MG63 (cell line): ENCODE results near the gene ASB18. TPM values are rescaled to one million over a fixed set of nuclear protein-coding genes. Genes with fewer than 3 reads are reported as not detected.

Source experiments
- DNase-seq: peaks from one replicate; pipeline ENCODE4 v3.0.0-alpha.2; 2020
- H3K27me3 ChIP-seq: fragments of 250-450 bp; sonication (Bioruptor Pico); 2 replicates; pipeline ENCODE4 v1.5.1; 2020; ENCODE audit warnings: mild to moderate bottlenecking, moderate library complexity
- H3K36me3 ChIP-seq: fragments of 250-450 bp; sonication (Bioruptor Pico); 2 replicates; pipeline ENCODE4 v1.5.1; 2020; ENCODE audit warnings: mild to moderate bottlenecking, moderate library complexity
- H3K4me3 ChIP-seq: fragments of 250-450 bp; sonication (Bioruptor Pico); 2 replicates; pipeline ENCODE4 v1.5.1; 2020; ENCODE audit warnings: mild to moderate bottlenecking, moderate library complexity
- H3K9me3 ChIP-seq: fragments of 250-450 bp; sonication (Bioruptor Pico); 2 replicates; pipeline ENCODE4 v1.5.1; 2020; ENCODE audit warnings: mild to moderate bottlenecking, moderate library complexity
- total RNA-seq: library from RNA; depleted of rRNA; stranded (reverse); fragments of >200 nt; shearing (Covaris generic); gene quantifications from 2 replicates; pipeline ENCODE4 v1.2.3, GENCODE V29; 2014; ENCODE audit warnings: low replicate concordance

Gene ASB18
- total RNA-seq, 1 experiment from 2014 or later: not detected

- Histone ChIP-seq H3K4me3 (peak overlapping the region; percentile 41), H3K27me3 (peaks cover 18% of the 10 kb centered on the region; the same call in 1 of the 2 replicates), H3K36me3 (no peaks in the 10 kb centered on the region), H3K9me3 (no peaks in the 10 kb centered on the region)
- peak; percentile 48 for DNase-seq
Measured at GRCh38 chr2:236177604-236177966, 86.6 kb downstream of the ASB18 start.

GRCh38 chr2:236176951-236177350, 87.3 kb downstream of the ASB18 start:
- Histone ChIP-seq H3K36me3 (no peaks in the 10 kb centered on the region), H3K4me3 (no peak overlapping the region), H3K9me3 (no peaks in the 10 kb centered on the region), H3K27me3 (peaks cover 24% of the 10 kb centered on the region)
- DNase-seq: no peak

GRCh38 chr2:236176417-236176816, 87.8 kb downstream of the ASB18 start:
- Histone ChIP-seq H3K27me3 (peaks cover 29% of the 10 kb centered on the region), H3K9me3 (no peaks in the 10 kb centered on the region), H3K4me3 (no peak overlapping the region), H3K36me3 (no peaks in the 10 kb centered on the region)
- peak; percentile 25 for DNase-seq

- Histone ChIP-seq H3K9me3 (no peaks in the 10 kb centered on the region), H3K27me3 (peaks cover 36% of the 10 kb centered on the region), H3K4me3 (no peak overlapping the region), H3K36me3 (no peaks in the 10 kb centered on the region)
- no peak for DNase-seq
Measured at GRCh38 chr2:236175548-236176150, 88.6 kb downstream of the ASB18 start.

- no peak for DNase-seq
- H3K9me3 ChIP-seq: no peaks in the 10 kb centered on the region
- H3K36me3 ChIP-seq: no peaks in the 10 kb centered on the region
- no peak overlapping the region for H3K4me3 ChIP-seq
- peaks cover 50% of the 10 kb centered on the region for H3K27me3 ChIP-seq
Measured at GRCh38 chr2:236173729-236174607, 90.2 kb downstream of the ASB18 start.

- Histone ChIP-seq H3K4me3 (no peak overlapping the region), H3K36me3 (no peaks in the 10 kb centered on the region), H3K9me3 (no peaks in the 10 kb centered on the region), H3K27me3 (peaks cover 52% of the 10 kb centered on the region)
- no peak for DNase-seq
Measured at GRCh38 chr2:236173036-236173728, 91.0 kb downstream of the ASB18 start.

- H3K27me3 ChIP-seq: peaks cover 52% of the 10 kb centered on the region
- H3K36me3 ChIP-seq: no peaks in the 10 kb centered on the region
- no peak for DNase-seq
- H3K9me3 ChIP-seq: no peaks in the 10 kb centered on the region
- no peak overlapping the region for H3K4me3 ChIP-seq
Measured at GRCh38 chr2:236172255-236173035, 91.8 kb downstream of the ASB18 start.

GRCh38 chr2:236171680-236172254, 92.4 kb downstream of the ASB18 start:
- DNase-seq: no peak
- H3K9me3 ChIP-seq: no peaks in the 10 kb centered on the region
- H3K27me3 ChIP-seq: peaks cover 52% of the 10 kb centered on the region
- 0 out of 2 replicates have a peak overlapping the region, but pooled peaks have one; percentile 18 for H3K4me3 ChIP-seq
- no peaks in the 10 kb centered on the region for H3K36me3 ChIP-seq

- Histone ChIP-seq H3K36me3 (no peaks in the 10 kb centered on the region), H3K9me3 (no peaks in the 10 kb centered on the region), H3K27me3 (peaks cover 52% of the 10 kb centered on the region), H3K4me3 (0 out of 2 replicates have a peak overlapping the region, but pooled peaks have one; percentile 18)
- no peak for DNase-seq
Measured at GRCh38 chr2:236171181-236171679, 93.0 kb downstream of the ASB18 start.

- H3K36me3 ChIP-seq: no peaks in the 10 kb centered on the region
- no peak overlapping the region for H3K4me3 ChIP-seq
- H3K27me3 ChIP-seq: peaks cover 52% of the 10 kb centered on the region
- no peaks in the 10 kb centered on the region for H3K9me3 ChIP-seq
- no peak for DNase-seq
Measured at GRCh38 chr2:236170590-236171165, 93.5 kb downstream of the ASB18 start.

GRCh38 chr2:236169741-236170589, 94.2 kb downstream of the ASB18 start:
- no peak for DNase-seq
- Histone ChIP-seq H3K27me3 (peaks cover 56% of the 10 kb centered on the region), H3K4me3 (no peak overlapping the region), H3K9me3 (no peaks in the 10 kb centered on the region), H3K36me3 (no peaks in the 10 kb centered on the region)

GRCh38 chr2:236169151-236169721, 95.0 kb downstream of the ASB18 start:
- H3K27me3 ChIP-seq: peaks cover 56% of the 10 kb centered on the region
- no peaks in the 10 kb centered on the region for H3K9me3 ChIP-seq
- H3K36me3 ChIP-seq: no peaks in the 10 kb centered on the region
- DNase-seq: no peak
- H3K4me3 ChIP-seq: no peak overlapping the region

GRCh38 chr2:236168110-236169080, 95.8 kb downstream of the ASB18 start, which contains the start of gene GBX2:
Gene GBX2 (minus strand): TSS chr2:236168386. CDS start chr2:236167971, 415 bp downstream.
- Histone ChIP-seq H3K4me3 (peak within 1 kb of the TSS; percentile 49), H3K9me3 (no peaks in the 10 kb centered on the region), H3K36me3 (no peaks in the 10 kb centered on the region), H3K27me3 (peaks cover 48% of the 10 kb centered on the region)
- peak; percentile 79 for DNase-seq
